SK-N-SH (cell line): ENCODE data around the gene NSDHL. TPM values are rescaled to one million over a fixed set of nuclear protein-coding genes. Genes with fewer than 3 reads are reported as not detected.

ENCODE experiments used
- CTCF ChIA-PET: fragments of 300-600, 350-600 bp; formaldehyde crosslinking; extraction: SDS; loops from one replicate; lab custom pipeline; 2021; lab: Yijun Ruan, JAX
- POLR2A ChIA-PET: fragments of 350-600 bp; sonication (Branson Sonifier 250); formaldehyde crosslinking; extraction: SDS; loops from one replicate; lab custom pipeline; 2020; ENCODE audit warnings: antibody characterized with exemption, inconsistent platforms; lab: Yijun Ruan, JAX
- DNase-seq: peaks from one replicate; pipeline ENCODE4 v3.0.0; 2012
- H2AFZ ChIP-seq: fragments of 200-600 bp; sonication (generic); 2 replicates; pipeline ENCODE4 v1.8.1; 2016; ENCODE audit warnings: antibody characterized with exemption, mild to moderate bottlenecking, low read depth
- H3F3A ChIP-seq: fragments of 200-600 bp; sonication (generic); replicated peaks from 2 replicates; pipeline ENCODE3; 2016; ENCODE audit warnings: antibody characterized with exemption, mild to moderate bottlenecking; ENCODE audit not compliant: insufficient read depth
- H3K27ac ChIP-seq, 2 experiments: fragments of 200-500 bp in 1 of 2; fragments of 200-600 bp in 1 of 2; sonication (Bioruptor generic) in 1 of 2; sonication (generic), shearing (Covaris generic) in 1 of 2; 2 replicates each; pipeline versions ENCODE4 v1.5.1 to v1.6.1; 2014 to 2016; ENCODE audit warnings: low read depth in 2 of 2, inconsistent platforms in 1 of 2, low read length in 1 of 2, mild to moderate bottlenecking in 1 of 2, mixed read lengths in 1 of 2
- H3K27me3 ChIP-seq: fragments of 200-600 bp; sonication (generic), shearing (Covaris generic); 2 replicates; pipeline ENCODE4 v1.6.1; 2016; ENCODE audit warnings: mixed run types; ENCODE audit not compliant: insufficient read depth
- H3K36me3 ChIP-seq, 2 experiments: fragments of 200-500 bp in 1 of 2; fragments of 200-600 bp in 1 of 2; sonication (Bioruptor generic) in 1 of 2; sonication (generic) in 1 of 2; replicated peaks in 1 of 2; 2 replicates each; pipeline versions ENCODE3 to v1.5.1; 2014 to 2016; ENCODE audit warnings: low read length in 1 of 2, mild to moderate bottlenecking in 1 of 2; ENCODE audit not compliant: insufficient read depth in 2 of 2, control insufficient read depth in 1 of 2
- H3K4me1 ChIP-seq, 2 experiments: fragments of 200-500 bp in 1 of 2; fragments of 200-600 bp in 1 of 2; sonication (Bioruptor generic) in 1 of 2; sonication (generic), shearing (Covaris generic) in 1 of 2; 2 replicates each; pipeline versions ENCODE4 v1.5.1 to v1.6.1; 2014 to 2016; ENCODE audit warnings: low read depth in 1 of 2, low read length in 1 of 2, mixed run types in 1 of 2; ENCODE audit not compliant: insufficient read depth in 2 of 2, control insufficient read depth in 1 of 2
- H3K4me2 ChIP-seq: fragments of 200-600 bp; sonication (generic), shearing (Covaris generic); 2 replicates; pipeline ENCODE4 v1.6.1; 2017; ENCODE audit warnings: mixed run types
- H3K4me3 ChIP-seq, 2 experiments: fragments of 200-500 bp in 1 of 2; fragments of 200-600 bp in 1 of 2; sonication (Bioruptor generic) in 1 of 2; sonication (generic), shearing (Covaris generic) in 1 of 2; 2 replicates each; pipeline versions ENCODE4 v1.5.1 to v1.8.1; 2014 to 2016; ENCODE audit warnings: low read depth in 2 of 2, inconsistent platforms in 1 of 2, low read length in 1 of 2, mild to moderate bottlenecking in 1 of 2, mixed read lengths in 1 of 2, moderate library complexity in 1 of 2
- H3K79me2 ChIP-seq: fragments of 200-600 bp; sonication (generic); 2 replicates; pipeline ENCODE4 v1.8.1; 2017; ENCODE audit warnings: mild to moderate bottlenecking; ENCODE audit not compliant: insufficient read depth
- H3K9ac ChIP-seq: fragments of 200-600 bp; sonication (generic); 2 replicates; pipeline ENCODE4 v1.6.1; 2017; ENCODE audit warnings: mixed run types
- H3K9me2 ChIP-seq: fragments of 200-600 bp; sonication (generic); 2 replicates; pipeline ENCODE4 v1.6.1; 2017; ENCODE audit warnings: mixed run types
- H3K9me3 ChIP-seq: fragments of 200-600 bp; sonication (generic); 2 replicates; pipeline ENCODE4 v1.6.1; 2017; ENCODE audit warnings: mixed run types, mild to moderate bottlenecking, moderate library complexity
- H4K20me1 ChIP-seq: fragments of 200-600 bp; sonication (generic); 2 replicates; pipeline ENCODE4 v1.6.1; 2017; ENCODE audit warnings: mild to moderate bottlenecking, mixed run types; ENCODE audit not compliant: insufficient read depth
- CHD2 ChIP-seq: fragments of 150-350 bp; IDR thresholded peaks from 2 replicates; pipeline ENCODE4 v1.6.1; 2018; ENCODE audit warnings: low read length; ENCODE audit not compliant: partially characterized antibody
- CTCF ChIP-seq: fragments of 200-600 bp; sonication (generic); IDR thresholded peaks from 2 replicates; pipeline ENCODE4 v1.6.1; 2017; ENCODE audit warnings: antibody characterized with exemption, mild to moderate bottlenecking, moderate library complexity
- FOXJ3 ChIP-seq: sonication (generic); formaldehyde crosslinking; IDR thresholded peaks from 2 replicates; pipeline ENCODE4 v1.5.1; 2020; ENCODE audit warnings: mild to moderate bottlenecking, missing genetic modification reagents
- GABPA ChIP-seq: IDR thresholded peaks from 2 replicates; pipeline ENCODE4 v1.4.0; 2012; ENCODE audit warnings: low read depth, mild to moderate bottlenecking
- GATA2 ChIP-seq: sonication (generic); formaldehyde crosslinking; IDR thresholded peaks from 2 replicates; pipeline ENCODE4 v1.5.0; 2020; ENCODE audit warnings: mild to moderate bottlenecking, missing genetic modification reagents
- IRF3 ChIP-seq: fragments of 150-350 bp; IDR thresholded peaks from 2 replicates; pipeline ENCODE4 v1.6.1; 2016; ENCODE audit warnings: mild to moderate bottlenecking, low read depth, low read length
- JUND ChIP-seq: IDR thresholded peaks from 2 replicates; pipeline ENCODE4 v1.4.0; 2012
- MXI1 ChIP-seq: IDR thresholded peaks from 2 replicates; pipeline ENCODE4 v1.6.1; 2012; ENCODE audit warnings: mild to moderate bottlenecking, low read depth, low read length, improper control_type of control experiment
- NFIC ChIP-seq: IDR thresholded peaks from 2 replicates; pipeline ENCODE4 v1.4.0; 2012; ENCODE audit warnings: borderline replicate concordance
- POLR2AphosphoS5 ChIP-seq: IDR thresholded peaks from 2 replicates; pipeline ENCODE4 v1.6.1; 2012; ENCODE audit warnings: low read depth, low read length
- RAD21 ChIP-seq: IDR thresholded peaks from 2 replicates; pipeline ENCODE4 v1.6.1; 2012; ENCODE audit warnings: mild to moderate bottlenecking, low read length
- RCOR1 ChIP-seq: fragments of 150-350 bp; IDR thresholded peaks from 2 replicates; pipeline ENCODE4 v1.6.1; 2017; ENCODE audit warnings: antibody characterized with exemption, low read length
- RFX5 ChIP-seq: IDR thresholded peaks from 2 replicates; pipeline ENCODE4 v1.6.1; 2012; ENCODE audit warnings: mild to moderate bottlenecking, improper control_type of control experiment, low read length
- RXRA ChIP-seq: IDR thresholded peaks from 2 replicates; pipeline ENCODE4 v1.4.0; 2012; ENCODE audit warnings: low read depth, mild to moderate bottlenecking, borderline replicate concordance
- SIN3A ChIP-seq: IDR thresholded peaks from 2 replicates; pipeline ENCODE4 v1.6.1; 2012; ENCODE audit warnings: low read depth, mild to moderate bottlenecking, low read length, moderate library complexity, borderline replicate concordance
- SMC3 ChIP-seq: IDR thresholded peaks from 2 replicates; pipeline ENCODE4 v1.6.1; 2012; ENCODE audit warnings: low read depth, low read length, improper control_type of control experiment
- TEAD4 ChIP-seq: IDR thresholded peaks from 2 replicates; pipeline ENCODE4 v1.4.0; 2012; ENCODE audit warnings: mild to moderate bottlenecking, borderline replicate concordance; ENCODE audit not compliant: insufficient read depth
- USF1 ChIP-seq: IDR thresholded peaks from 2 replicates; pipeline ENCODE4 v1.4.0; 2012; ENCODE audit warnings: low read depth, borderline replicate concordance
- WGBS: methylation state at CpG from one replicate; pipeline ENCODE4 v1.1.6; 2017; ENCODE audit warnings: low lambda C conversion rate; 5-methylcytosine and 5-hydroxymethylcytosine counted together
- polyA plus RNA-seq, 3 experiments: library from polyadenylated mRNA; depleted of rRNA; stranded (reverse); fragments of >200 nt; gene quantifications; 2 replicates each; pipeline ENCODE4 v1.2.3, GENCODE V29; 2012

The NSDHL gene
- polyA plus RNA-seq, 1 of the 3 experiments (the other 2 are of a cell fraction) = 24.8 TPM

- no peaks in the 10 kb centered on the region for H3K9me2 ChIP-seq
- no peak overlapping the region for H3K4me2 ChIP-seq
- peaks cover 12 to 34% of the 10 kb centered on the region in 2 experiments for H3K36me3 ChIP-seq
- POLR2A ChIA-PET = no interaction called here
- H3K9ac ChIP-seq = no peak overlapping the region
- H3K4me1 ChIP-seq = no peaks in the 10 kb centered on the region
- H4K20me1 ChIP-seq = no peaks in the 10 kb centered on the region; the same call in 1 of the 2 replicates
- WGBS = 94% methylated on average over 16 of the region's 17 CpGs
- H3K27ac ChIP-seq = no peak overlapping the region
- H3K9me3 ChIP-seq = no peaks in the 10 kb centered on the region
- TF ChIP-seq POLR2AphosphoS5 (no peak), JUND (no peak), CTCF (no peak), FOXJ3 (no peak), SMC3 (no peak), RXRA (no peak), USF1 (no peak), NFIC (no peak), RCOR1 (no peak), TEAD4 (no peak), MXI1 (no peak), RFX5 (no peak), IRF3 (no peak), GABPA (no peak), SIN3A (no peak), GATA2 (CRISPR knock-in tag) (no peak), RAD21 (no peak), CHD2 (no peak)
- TF ChIP-seq, all 33 proteins: peak for 0
- Histone ChIP-seq H3K27me3 (no peaks in the 10 kb centered on the region), H3K4me3 (no peak overlapping the region), H3F3A (no peaks in the 10 kb centered on the region), H2AFZ (no peak overlapping the region), H3K79me2 (peaks cover 40% of the 10 kb centered on the region; the same call in 1 of the 2 replicates)
- no peak for DNase-seq
- CTCF ChIA-PET = no interaction called here
Observed at GRCh38 chrX:152845618-152846240, 14.9 kb downstream of the NSDHL start.
